Spleen (tissue), 7 donors: ENCODE results near the gene SLC17A1.

Experiments used
- CTCF ChIP-seq, 11 experiments: fragments of 200-600 bp in 7 of 11; fragments of 450-650 bp in 4 of 11; sonication (generic) in 4 of 11; IDR thresholded peaks in 8 of 11; conservative IDR thresholded peaks in 3 of 11; 1 replicate in 7 of 11; 2 replicates in 4 of 11; pipeline versions ENCODE4 v1.4.0 to v1.8.0; 2016 to 2021; ENCODE audit warnings: antibody characterized with exemption in 11 of 11, inconsistent platforms in 4 of 11, mild to moderate bottlenecking in 1 of 11
- POLR2A ChIP-seq, 3 donors: fragments of 450-650 bp; IDR thresholded peaks; one replicate each; pipeline ENCODE4 v1.5.1; 2017; ENCODE audit warnings: antibody characterized with exemption in 3 of 3, mild to moderate bottlenecking in 1 of 3
- donor health status: DM: no; HTN: no; CAD: no; lungs with moderate emphysema.
- donor health status: DM: no; HTN: no; CAD: no.
- donor health status: DM: no; HTN: no; CAD: no.

DNA sequence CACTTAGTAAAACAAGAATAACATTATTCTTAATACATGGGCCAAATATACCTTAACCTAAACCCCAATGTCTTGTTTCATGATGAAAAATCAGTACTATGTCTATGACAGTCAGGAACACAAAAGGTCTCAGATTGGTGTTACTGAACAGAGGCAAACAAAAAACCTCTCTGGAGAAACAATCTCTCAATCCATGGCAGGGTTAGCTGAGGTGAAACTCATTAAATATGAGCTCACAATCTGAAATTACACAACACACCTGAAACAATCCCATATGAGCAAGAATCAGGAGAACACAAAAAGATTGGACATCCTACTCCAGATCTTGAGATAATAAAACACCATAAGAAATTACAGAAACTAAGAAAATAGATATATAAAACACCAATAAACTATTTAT lies 83.8 kb downstream of the SLC17A1 start:
- TF ChIP-seq CTCF (IDR thresholded peaks at IDR 0.05 in 8 of 11, conservative IDR thresholded peaks at IDR 0.05 in 3 of 11): no peak
- no peak for TF ChIP-seq POLR2A (IDR thresholded peaks at IDR 0.05)
